ENCODE results near the gene ALDH3B2. TPM values are rescaled to one million over a fixed set of nuclear protein-coding genes. Genes with fewer than 3 reads are reported as not detected.
"Not testable (repeated sequence)": the region's sequence is repeated elsewhere in the genome, so short reads cannot be mapped to it uniquely, and the experiment has no call there.

ALDH3B2 gene
- total RNA-seq, 1 donor from 2014 or later: 3.1 TPM

GRCh38 chr11:67627441-67627811, 47.0 kb downstream of the ALDH3B2 start:
- no peak overlapping the region for H3K4me3 Mint-ChIP-seq
- no peaks in the 10 kb centered on the region for H3K9me3 Mint-ChIP-seq
- peaks cover 11% of the 10 kb centered on the region for H3K4me1 Mint-ChIP-seq
- no peak for TF ChIP-seq CTCF (IDR thresholded peaks at IDR 0.05; ENCODE audit: unreplicated experiment)
- no peak for DNase-seq (ENCODE audit: low spot score in 2 of 2, unreplicated experiment in 2 of 2)
- H3K27me3 Mint-ChIP-seq (ENCODE audit: low read depth): no peaks in the 10 kb centered on the region
- H3K36me3 Mint-ChIP-seq: peaks cover 14% of the 10 kb centered on the region
- no peak overlapping the region for H3K27ac Mint-ChIP-seq

DNA sequence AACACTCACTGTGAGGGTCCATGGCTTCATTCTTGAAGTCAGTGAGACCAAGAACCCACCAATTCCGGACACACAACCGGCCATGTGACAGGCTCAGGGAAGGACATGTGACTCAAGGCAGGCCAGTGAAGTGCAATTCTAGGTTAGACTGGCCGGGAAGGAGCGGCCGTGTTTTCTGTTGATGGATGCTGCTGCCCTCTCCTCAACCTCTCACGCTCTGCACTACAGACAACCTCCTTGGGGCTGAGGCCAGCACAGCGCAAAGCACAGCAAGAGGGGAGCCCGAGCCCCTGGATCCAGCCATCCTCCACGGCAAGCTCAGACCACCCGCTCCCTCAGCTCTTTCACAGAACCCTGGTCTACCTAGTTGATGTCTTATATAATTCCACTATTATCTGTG, 47.5 kb downstream of the ALDH3B2 start:
- Mint-ChIP-seq H3K27me3 (ENCODE audit: low read depth) (peaks cover under 1% of the 10 kb centered on the region), H3K9me3 (no peaks in the 10 kb centered on the region), H3K4me1 (peaks cover 16% of the 10 kb centered on the region), H3K27ac (peak overlapping the region; percentile 0), H3K36me3 (peaks cover 14% of the 10 kb centered on the region), H3K4me3 (no peak overlapping the region)
- no peak for DNase-seq (ENCODE audit: low spot score in 2 of 2, unreplicated experiment in 2 of 2)
- TF ChIP-seq CTCF (IDR thresholded peaks at IDR 0.05; ENCODE audit: unreplicated experiment): no peak

- not testable (repeated sequence) for H3K27me3 Mint-ChIP-seq (ENCODE audit: low read depth); H3K4me3 Mint-ChIP-seq; H3K27ac Mint-ChIP-seq; DNase-seq (ENCODE audit: low spot score in 2 of 2, unreplicated experiment in 2 of 2); H3K9me3 Mint-ChIP-seq
- H3K36me3 Mint-ChIP-seq: peaks cover 14% of the 10 kb centered on the region
- H3K4me1 Mint-ChIP-seq: peaks cover 21% of the 10 kb centered on the region
Observed at GRCh38 chr11:67626131-67626833, 48.1 kb downstream of the ALDH3B2 start.

GRCh38 chr11:67623795-67624194, 50.6 kb downstream of the ALDH3B2 start:
- H3K27ac Mint-ChIP-seq, H3K4me3 Mint-ChIP-seq: not testable (repeated sequence)

GRCh38 chr11:67622905-67623304, 51.5 kb downstream of the ALDH3B2 start:
- H3K27me3 Mint-ChIP-seq (ENCODE audit: low read depth); H3K4me3 Mint-ChIP-seq; H3K9me3 Mint-ChIP-seq; DNase-seq (ENCODE audit: low spot score in 2 of 2, unreplicated experiment in 2 of 2); H3K27ac Mint-ChIP-seq: not testable (repeated sequence)
- Mint-ChIP-seq H3K4me1 (peaks cover 28% of the 10 kb centered on the region), H3K36me3 (peaks cover 19% of the 10 kb centered on the region)

More at GRCh38 chr11:67623795-67624194, 50.6 kb downstream of the ALDH3B2 start:
- H3K36me3 Mint-ChIP-seq: peaks cover 19% of the 10 kb centered on the region
- H3K4me1 Mint-ChIP-seq: peaks cover 28% of the 10 kb centered on the region
- not testable (repeated sequence) for DNase-seq (ENCODE audit: low spot score in 2 of 2, unreplicated experiment in 2 of 2); H3K9me3 Mint-ChIP-seq; H3K27me3 Mint-ChIP-seq (ENCODE audit: low read depth)

DNA sequence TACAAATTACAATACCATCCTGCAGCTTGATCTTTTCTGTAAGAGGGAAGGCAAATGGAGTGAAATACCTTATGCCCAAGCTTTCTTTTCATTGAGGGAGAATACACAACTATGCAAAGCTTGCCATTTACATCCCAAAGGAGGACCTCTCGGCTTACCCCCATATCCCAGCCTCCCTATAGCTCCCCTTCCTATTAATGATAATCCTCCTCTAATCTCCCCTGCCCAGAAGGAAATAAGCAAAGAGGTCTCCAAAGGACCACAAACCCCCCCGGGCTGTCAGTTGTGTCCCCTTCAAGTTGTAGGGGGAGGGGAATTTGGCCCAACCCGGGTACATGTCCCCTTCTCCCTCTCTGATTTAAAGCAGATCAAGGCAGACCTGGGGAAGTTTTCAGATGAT, 52.5 kb downstream of the ALDH3B2 start:
- not testable (repeated sequence) for DNase-seq (ENCODE audit: low spot score in 2 of 2, unreplicated experiment in 2 of 2); H3K27ac Mint-ChIP-seq; H3K9me3 Mint-ChIP-seq
- Mint-ChIP-seq H3K36me3 (peaks cover 14% of the 10 kb centered on the region), H3K4me1 (peaks cover 30% of the 10 kb centered on the region), H3K27me3 (ENCODE audit: low read depth) (peaks cover 15% of the 10 kb centered on the region), H3K4me3 (peak overlapping the region; percentile 85)

DNA sequence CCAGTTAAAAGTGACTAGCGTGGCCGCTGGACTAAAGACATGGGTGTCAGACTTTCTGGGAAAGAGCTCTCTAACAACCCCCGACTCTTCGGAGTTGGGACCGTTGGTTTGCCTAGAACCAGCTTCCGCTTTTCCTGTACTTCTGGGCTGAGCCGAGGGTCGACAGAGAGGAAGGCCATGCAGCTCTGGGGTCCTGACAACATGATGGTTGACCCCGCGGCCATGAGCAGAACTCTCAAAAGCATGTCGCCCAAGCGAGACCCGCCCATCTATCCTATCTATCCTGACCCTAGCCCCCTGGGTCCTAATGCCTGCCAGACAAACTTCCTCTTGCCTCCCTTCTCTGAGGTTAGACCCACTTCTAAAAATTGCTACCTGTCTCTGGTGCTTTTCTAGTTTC, 53.8 kb downstream of the ALDH3B2 start:
- not testable (repeated sequence) for H3K36me3 Mint-ChIP-seq, H3K9me3 Mint-ChIP-seq
- peaks cover 16% of the 10 kb centered on the region for H3K27me3 Mint-ChIP-seq (ENCODE audit: low read depth)
- peak in 1 of 2 experiments; percentile 20 for DNase-seq (ENCODE audit: low spot score in 2 of 2, unreplicated experiment in 2 of 2)
- peaks cover 30% of the 10 kb centered on the region for H3K4me1 Mint-ChIP-seq
- peak overlapping the region; percentile 85 for H3K4me3 Mint-ChIP-seq
- peak overlapping the region; percentile 84 for H3K27ac Mint-ChIP-seq

DNA sequence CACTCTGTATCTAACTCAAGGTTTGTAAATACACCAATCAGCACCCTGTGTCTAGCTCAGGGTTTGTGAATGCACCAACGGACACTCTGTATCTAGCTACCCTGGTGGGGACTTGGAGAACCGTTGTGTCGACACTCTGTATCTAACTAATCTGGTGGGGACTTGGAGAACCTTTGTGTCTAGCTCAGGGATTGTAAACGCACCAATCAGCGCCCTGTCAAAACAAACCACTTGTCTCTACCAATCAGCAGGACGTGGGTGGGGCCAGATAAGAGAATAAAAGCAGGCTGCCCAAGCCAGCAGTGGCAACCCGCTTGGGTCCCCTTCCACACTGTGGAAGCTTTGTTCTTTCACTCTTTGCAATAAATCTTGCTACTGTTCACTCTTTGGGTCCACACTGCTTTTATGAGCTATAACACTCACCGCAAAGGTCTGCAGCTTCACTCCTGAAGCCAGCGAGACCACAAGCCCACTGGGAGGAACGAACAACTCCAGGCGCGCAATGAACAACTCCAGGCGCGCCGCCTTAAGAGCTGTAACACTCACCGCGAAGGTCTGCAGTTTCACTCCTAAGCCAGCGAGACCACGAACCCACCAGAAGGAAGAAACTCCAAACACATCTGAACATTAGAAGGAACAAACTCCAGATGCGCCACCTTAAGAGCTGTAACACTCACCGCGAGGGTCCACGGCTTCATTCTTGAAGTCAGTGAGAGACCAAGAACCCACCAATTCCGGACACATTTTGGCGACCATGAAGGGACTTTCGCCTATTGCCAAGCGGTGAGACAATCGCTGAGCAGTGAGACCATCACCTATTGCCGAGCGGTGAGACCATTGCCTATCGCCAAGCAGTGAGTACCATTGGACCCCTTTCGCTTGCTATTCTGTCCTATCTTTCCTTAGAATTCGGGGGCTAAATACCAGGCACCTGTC, 54.5 kb downstream of the ALDH3B2 start:
- peaks cover 30% of the 10 kb centered on the region for H3K4me1 Mint-ChIP-seq
- H3K27me3 Mint-ChIP-seq (ENCODE audit: low read depth): peaks cover 16% of the 10 kb centered on the region
- not testable (repeated sequence) for H3K9me3 Mint-ChIP-seq; DNase-seq (ENCODE audit: low spot score in 2 of 2, unreplicated experiment in 2 of 2); H3K36me3 Mint-ChIP-seq
- H3K4me3 Mint-ChIP-seq: peak overlapping the region; percentile 85
- peak overlapping the region; percentile 84 for H3K27ac Mint-ChIP-seq

- Mint-ChIP-seq H3K4me1 (peaks cover 36% of the 10 kb centered on the region), H3K27me3 (ENCODE audit: low read depth) (peaks cover 16% of the 10 kb centered on the region), H3K4me3 (peak overlapping the region; percentile 85), H3K27ac (peak overlapping the region; percentile 82)
- H3K36me3 Mint-ChIP-seq; DNase-seq (ENCODE audit: low spot score in 2 of 2, unreplicated experiment in 2 of 2); H3K9me3 Mint-ChIP-seq: not testable (repeated sequence)
Observed at GRCh38 chr11:67618901-67619659, 55.3 kb downstream of the ALDH3B2 start.

All from mesothelial cell of epicardium (in vitro differentiated cells).